GM18526 (cell line): ENCODE measurements around the gene SPIN1.

ENCODE experiments used
- POLR2A ChIP-seq: IDR thresholded peaks from 3 replicates; pipeline ENCODE4 v1.6.1; 2011; ENCODE audit not compliant: insufficient read length; ENCODE audit errors: extremely low read depth

SPIN1 gene

GRCh38 chr9:88388203-88388885 is at the start of gene SPIN1:
Gene SPIN1, plus strand, starts transcription at chr9:88388444. Its CDS starts 38,096 bp downstream, at chr9:88426540.
- TF ChIP-seq POLR2A: peak; percentile 54

DNA sequence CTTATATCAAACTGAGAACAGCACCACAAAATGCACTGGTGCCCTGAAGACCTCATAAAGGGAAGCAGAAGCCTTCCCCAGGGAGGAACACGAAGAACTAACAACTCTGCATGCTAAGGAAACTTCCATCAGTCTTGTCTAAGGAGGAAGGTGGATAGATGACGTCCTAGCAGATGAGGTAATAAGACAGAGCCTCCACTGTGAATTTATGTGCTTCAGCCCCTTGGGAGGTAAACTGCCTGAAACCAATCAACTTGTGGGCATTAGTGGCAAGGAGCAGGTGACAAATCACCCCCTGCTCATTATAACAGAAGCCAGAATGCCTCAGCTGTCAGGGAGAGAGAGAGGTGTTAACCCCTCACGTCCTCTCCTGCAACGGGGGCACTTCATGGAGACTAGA is 48.9 kb upstream of the SPIN1 start:
- TF ChIP-seq POLR2A: no peak

- no peak for TF ChIP-seq POLR2A
Observed at GRCh38 chr9:88342246-88342645, 46.0 kb upstream of the SPIN1 start.

GRCh38 chr9:88344013-88344412 is 44.2 kb upstream of the SPIN1 start:
- no peak for TF ChIP-seq POLR2A

- TF ChIP-seq POLR2A: no peak
Observed at GRCh38 chr9:88355166-88355565, 33.1 kb upstream of the SPIN1 start.

DNA sequence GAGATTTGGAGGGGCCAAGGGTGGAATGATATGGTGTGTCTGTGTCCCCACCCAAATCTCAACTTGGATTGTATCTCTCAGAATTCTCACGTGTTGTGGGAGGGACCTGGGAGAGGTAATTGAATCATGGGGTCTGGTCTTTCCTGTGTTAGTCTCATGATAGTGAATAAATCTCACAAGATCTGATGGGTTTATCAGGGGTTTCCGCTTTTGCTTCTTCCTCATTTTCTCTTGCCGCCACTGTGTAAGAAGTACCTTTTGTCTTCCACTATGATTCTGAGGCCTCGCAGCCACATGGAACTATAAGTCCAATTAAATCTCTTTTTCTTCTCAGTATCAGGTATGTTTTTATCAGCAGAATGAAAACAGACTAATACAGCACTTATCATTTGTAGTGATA is 29.5 kb upstream of the SPIN1 start:
- TF ChIP-seq POLR2A: no peak

DNA sequence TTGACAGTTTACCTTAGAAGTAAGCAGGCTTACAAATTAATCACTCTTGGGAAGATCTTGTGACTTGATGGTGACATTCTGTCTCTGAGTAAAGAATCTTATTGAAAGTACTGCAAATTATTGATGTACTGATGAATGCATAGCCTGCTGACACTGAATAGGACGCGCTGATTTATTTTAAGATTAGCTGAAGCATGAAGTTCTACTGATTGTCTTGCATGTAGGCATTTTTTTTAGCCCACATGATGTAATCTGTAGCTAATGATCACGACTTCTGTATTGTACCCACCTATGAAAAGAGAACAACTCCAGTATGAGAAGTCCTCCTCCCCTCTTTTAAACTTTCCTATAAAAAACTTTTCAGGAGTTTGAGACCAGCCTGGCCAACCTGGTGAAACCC is 28.3 kb upstream of the SPIN1 start:
- no peak for TF ChIP-seq POLR2A

DNA sequence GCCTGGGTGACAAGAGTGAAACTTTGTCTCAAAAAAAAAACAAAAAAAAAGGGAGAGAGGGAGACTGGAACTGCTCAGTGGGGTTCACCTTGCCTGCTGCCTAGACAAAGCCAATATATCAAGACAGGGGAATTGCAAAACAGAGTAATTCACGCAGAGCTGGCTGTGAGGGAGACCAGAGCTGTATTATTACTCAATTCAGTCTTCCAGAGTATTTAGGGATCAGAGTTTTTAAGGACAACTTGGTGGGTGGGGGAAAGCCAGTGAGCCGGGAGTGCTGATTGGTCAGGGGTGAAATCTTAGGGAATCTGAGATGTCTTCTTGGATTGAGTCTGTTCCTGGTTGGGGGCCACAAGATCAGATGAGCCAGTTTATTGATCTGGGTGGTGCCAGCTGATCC is 25.6 kb upstream of the SPIN1 start:
- no peak for TF ChIP-seq POLR2A

DNA sequence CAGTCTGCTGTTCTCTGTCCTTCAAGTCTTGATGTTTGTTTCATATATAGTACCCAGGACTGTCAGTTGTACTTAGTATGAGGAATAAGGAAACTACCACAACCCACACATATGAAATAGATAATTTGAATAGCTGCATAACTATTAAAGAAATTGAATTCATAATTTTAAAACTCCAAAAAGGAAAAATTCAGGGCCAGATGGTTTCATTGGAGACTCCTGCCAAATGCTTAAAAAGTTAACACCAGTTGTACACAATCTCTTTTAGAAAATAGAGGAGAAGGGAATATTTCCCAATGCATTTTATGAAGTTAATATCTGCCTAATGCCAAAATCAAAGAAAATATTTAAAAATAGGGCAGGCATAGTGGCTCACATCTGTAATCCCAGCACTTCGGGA is 24.6 kb upstream of the SPIN1 start:
- TF ChIP-seq POLR2A: no peak

DNA sequence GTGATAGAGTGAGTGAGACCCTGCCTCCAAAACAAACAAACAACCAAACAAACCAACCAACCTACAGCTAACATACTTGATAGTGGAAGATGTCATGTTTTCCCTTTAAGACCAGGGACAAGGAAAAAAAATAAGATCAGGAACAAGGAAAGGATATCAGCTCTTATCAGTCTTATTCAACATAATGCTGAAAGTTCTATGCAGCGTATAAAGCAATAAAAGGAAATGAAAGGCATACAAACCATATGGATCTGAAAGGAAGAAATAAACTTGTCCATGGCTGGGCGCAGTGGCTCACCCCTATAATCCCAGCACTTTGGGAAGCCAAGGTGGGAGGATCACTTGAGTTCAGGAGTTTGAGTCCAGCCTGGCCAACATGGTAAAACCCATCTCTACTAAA is 23.5 kb upstream of the SPIN1 start:
- no peak for TF ChIP-seq POLR2A

GRCh38 chr9:88370346-88370745 is 17.9 kb upstream of the SPIN1 start:
- TF ChIP-seq POLR2A: no peak

DNA sequence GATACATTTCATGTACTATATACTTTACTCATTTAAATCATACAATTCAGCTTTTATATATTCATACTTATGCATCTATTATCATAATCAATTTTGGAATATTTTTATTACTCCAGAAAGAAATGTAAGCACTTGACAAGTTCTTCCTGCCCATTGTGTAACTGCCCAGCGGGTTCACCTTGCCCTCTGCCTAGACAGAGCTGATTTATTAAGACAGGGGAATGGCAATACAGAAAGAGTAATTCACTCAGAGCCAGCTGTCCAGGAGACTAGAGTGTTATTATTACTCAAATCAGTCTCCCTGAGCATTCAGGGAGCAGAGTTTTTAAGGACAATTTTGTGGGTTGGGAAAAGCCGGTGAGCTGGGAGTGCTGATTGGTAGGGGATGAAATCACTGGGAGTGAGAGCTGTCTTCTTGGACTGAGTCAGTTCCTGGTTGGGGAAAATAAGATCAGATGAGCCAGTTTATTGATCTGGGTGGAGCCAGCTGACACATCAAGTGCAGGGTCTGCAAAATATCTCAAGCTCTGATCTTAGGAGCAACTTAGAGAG is 16.1 kb upstream of the SPIN1 start:
- no peak for TF ChIP-seq POLR2A

GRCh38 chr9:88373045-88373444 is 15.2 kb upstream of the SPIN1 start:
- TF ChIP-seq POLR2A: no peak

- TF ChIP-seq POLR2A: no peak
Observed at GRCh38 chr9:88378317-88378716, 9.9 kb upstream of the SPIN1 start.

DNA sequence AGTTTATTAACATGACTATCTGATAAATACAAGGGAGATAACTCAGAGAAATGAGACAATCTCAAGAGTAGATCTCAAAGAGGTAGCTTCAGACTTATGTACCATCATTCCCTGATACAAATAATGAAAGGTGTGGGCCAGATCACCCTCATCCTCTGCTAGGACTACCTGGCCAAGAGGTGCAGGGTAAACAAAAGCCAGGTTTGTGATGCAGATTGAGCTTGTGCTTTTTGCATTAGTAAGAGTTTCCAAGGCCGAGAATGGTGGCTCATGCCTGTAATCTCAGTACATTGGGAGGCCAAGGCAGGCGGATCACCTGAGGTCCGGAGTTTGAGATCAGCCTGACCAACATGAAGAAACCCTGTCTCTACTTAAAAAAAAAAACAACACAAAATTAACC is 8.9 kb upstream of the SPIN1 start:
- no peak for TF ChIP-seq POLR2A

DNA sequence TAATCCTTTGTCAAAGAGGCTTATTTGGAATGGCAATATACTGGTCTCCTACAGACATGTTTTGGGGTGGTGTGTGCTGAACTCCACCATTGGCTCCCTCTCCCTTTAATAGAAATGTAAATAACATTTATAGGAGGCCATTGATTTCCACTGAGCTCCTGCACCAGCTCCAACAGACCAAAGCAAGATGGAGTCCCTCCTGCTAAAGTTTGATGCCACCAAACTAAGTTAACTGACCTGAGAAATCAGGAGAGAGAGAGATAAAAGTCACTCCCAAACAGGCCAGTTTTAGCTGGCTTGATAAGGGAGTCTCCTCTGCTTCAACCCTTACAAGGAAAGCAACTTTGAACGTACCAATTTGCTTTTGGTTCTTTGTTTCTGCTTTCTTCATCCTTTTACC is 8.1 kb upstream of the SPIN1 start:
- TF ChIP-seq POLR2A: no peak

GRCh38 chr9:88383176-88383575 is 5.1 kb upstream of the SPIN1 start:
- TF ChIP-seq POLR2A: no peak

DNA sequence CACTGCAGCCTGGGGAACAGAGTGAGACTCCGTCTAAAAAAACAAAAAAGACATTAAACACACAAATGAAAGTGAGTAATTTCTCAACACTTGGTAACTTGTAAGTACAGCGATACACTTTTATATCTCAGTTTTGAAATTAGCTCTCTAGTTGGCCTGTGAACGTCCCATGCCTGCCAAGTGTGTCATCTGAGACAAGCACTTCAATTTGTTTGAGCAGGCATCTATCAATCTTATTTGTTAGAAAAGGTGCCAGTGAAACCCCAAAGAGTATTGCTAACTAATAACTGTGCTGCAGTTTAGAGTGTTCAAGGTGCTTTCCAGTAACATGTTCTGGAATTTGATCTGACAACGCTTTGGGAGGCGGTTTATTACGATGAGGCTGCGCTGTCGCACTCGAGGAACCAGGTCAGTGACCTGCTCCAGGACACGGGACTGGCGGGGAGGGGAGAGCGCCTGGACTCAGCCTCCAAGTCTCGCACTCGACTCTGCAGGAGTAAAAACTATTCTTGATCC is 1.1 kb upstream of the SPIN1 start:
- TF ChIP-seq POLR2A: no peak
